ENCODE results near the gene RFX3. TPM values are rescaled to one million over a fixed set of nuclear protein-coding genes. Genes with fewer than 3 reads are reported as not detected.

The RFX3 gene
- total and polyA plus RNA-seq, 4 donors, result 0.30 to 4.6 (median 1.5) TPM

GRCh38 chr9:3515405-3515804 is 10.4 kb downstream of the RFX3 start:
- TF ChIP-seq TAF1 (conservative IDR thresholded peaks at IDR 0.05) (no peak), HNF4G (IDR thresholded peaks at IDR 0.05) (no peak), ATF3 (IDR thresholded peaks at IDR 0.05) (no peak), FOXA2 (IDR thresholded peaks at IDR 0.05) (no peak), HNF4A (conservative IDR thresholded peaks at IDR 0.05) (no peak), RXRA (IDR thresholded peaks at IDR 0.05) (no peak), NR2F2 (IDR thresholded peaks at IDR 0.05) (no peak), REST (IDR thresholded peaks at IDR 0.05) (no peak), RAD21 (IDR thresholded peaks at IDR 0.05) (no peak), GABPA (IDR thresholded peaks at IDR 0.05 in 1 of 2, conservative IDR thresholded peaks at IDR 0.05 in 1 of 2) (no peak), JUND (IDR thresholded peaks at IDR 0.05) (no peak), CTCF (IDR thresholded peaks at IDR 0.05; ENCODE audit: low read depth, low read length, missing input control) (no peak), EGR1 (IDR thresholded peaks at IDR 0.05; ENCODE audit: low read depth in 2 of 2) (no peak), FOXA1 (IDR thresholded peaks at IDR 0.05) (no peak), YY1 (IDR thresholded peaks at IDR 0.05) (no peak), MAX (IDR thresholded peaks at IDR 0.05) (no peak)
- 94% methylated on average over 3 of the region's 3 CpGs for whole genome bisulfite sequencing
- no peak overlapping the region for H3K27ac ChIP-seq (ENCODE audit: low read depth in 1 of 2, low read length in 2 of 2)

GRCh38 chr9:3514786-3515185 is 11.0 kb downstream of the RFX3 start:
- TF ChIP-seq JUND (IDR thresholded peaks at IDR 0.05), result no peak
- TF ChIP-seq NR2F2 (IDR thresholded peaks at IDR 0.05), result no peak
- no peak for TF ChIP-seq MAX (IDR thresholded peaks at IDR 0.05)
- TF ChIP-seq GABPA (IDR thresholded peaks at IDR 0.05 in 1 of 2, conservative IDR thresholded peaks at IDR 0.05 in 1 of 2), result no peak
- TF ChIP-seq YY1 (IDR thresholded peaks at IDR 0.05), result no peak
- no peaks in the 10 kb centered on the region for H3K27me3 ChIP-seq (ENCODE audit: control insufficient read depth in 4 of 4, insufficient read depth in 4 of 4, low read length in 3 of 4)
- H3K4me1 ChIP-seq (ENCODE audit: control insufficient read depth in 4 of 4, insufficient read depth in 4 of 4, low read length in 3 of 4), result no peaks in the 10 kb centered on the region
- H3K27ac ChIP-seq (ENCODE audit: low read depth in 1 of 2, low read length in 2 of 2), result no peak overlapping the region
- no peaks in the 10 kb centered on the region for H3K36me3 ChIP-seq (ENCODE audit: control insufficient read depth in 4 of 4, insufficient read depth in 3 of 4, low read depth in 1 of 4, low read length in 3 of 4)
- WGBS, result 99% methylated on average over 3 of the region's 3 CpGs
- H3K4me3 ChIP-seq (ENCODE audit: low read depth in 1 of 3, low read length in 3 of 3), result no peak overlapping the region
- no peak overlapping the region for H3K9ac ChIP-seq (ENCODE audit: low read depth in 1 of 2, low read length in 2 of 2)
- no peak for DNase-seq (ENCODE audit: low spot score)
- H3K9me3 ChIP-seq (ENCODE audit: control insufficient read depth in 4 of 4, low read length in 3 of 4), result no peaks in the 10 kb centered on the region

More at GRCh38 chr9:3515405-3515804, 10.4 kb downstream of the RFX3 start:
- no peak for DNase-seq (ENCODE audit: low spot score)
- Histone ChIP-seq H3K27me3 (ENCODE audit: control insufficient read depth in 4 of 4, insufficient read depth in 4 of 4, low read length in 3 of 4) (no peaks in the 10 kb centered on the region), H3K4me3 (ENCODE audit: low read depth in 1 of 3, low read length in 3 of 3) (no peak overlapping the region), H3K36me3 (ENCODE audit: control insufficient read depth in 4 of 4, insufficient read depth in 3 of 4, low read depth in 1 of 4, low read length in 3 of 4) (no peaks in the 10 kb centered on the region), H3K9ac (ENCODE audit: low read depth in 1 of 2, low read length in 2 of 2) (no peak overlapping the region), H3K4me1 (ENCODE audit: control insufficient read depth in 4 of 4, insufficient read depth in 4 of 4, low read length in 3 of 4) (no peaks in the 10 kb centered on the region), H3K9me3 (ENCODE audit: control insufficient read depth in 4 of 4, low read length in 3 of 4) (no peaks in the 10 kb centered on the region)

Data from liver (tissue), 9 donors.